Upper lobe of right lung (tissue), 1 donor: Measurements from ENCODE around the gene DDX52. TPM values are rescaled to one million over a fixed set of nuclear protein-coding genes. Genes with fewer than 3 reads are reported as not detected.
"Not testable (repeated sequence)": the region's sequence is repeated elsewhere in the genome, so short reads cannot be mapped to it uniquely, and the experiment has no call there.

ENCODE experiments used
- ATAC-seq: fragments of 200-7000 bp; cut with Tn5 transposase; one replicate; pipeline ENCODE4 v1.9.1; 2020; ENCODE audit warnings: mild to moderate bottlenecking, moderate library complexity
- DNase-seq: peaks from one replicate; pipeline ENCODE4 v3.0.0-alpha.2; 2020
- H3K27ac ChIP-seq: fragments of 200-600 bp; one replicate; pipeline ENCODE4 v1.8.0; 2022
- H3K27me3 ChIP-seq: fragments of 200-600 bp; one replicate; pipeline ENCODE4 v1.8.0; 2022; ENCODE audit warnings: mild to moderate bottlenecking
- H3K36me3 ChIP-seq: fragments of 200-600 bp; one replicate; pipeline ENCODE4 v1.8.0; 2022
- H3K4me1 ChIP-seq: fragments of 200-600 bp; one replicate; pipeline ENCODE4 v1.8.0; 2022
- H3K4me3 ChIP-seq: fragments of 200-600 bp; one replicate; pipeline ENCODE4 v1.8.0; 2022; ENCODE audit warnings: mild to moderate bottlenecking
- H3K9me3 ChIP-seq: fragments of 200-600 bp; one replicate; pipeline ENCODE4 v1.8.0; 2022
- intact Hi-C: fragments of 100-400 bp; cut with DNase I; formaldehyde crosslinking; loops from one replicate; pipeline ENCODE4 v1.11.0; 2022
- total RNA-seq: library from RNA; stranded (reverse); fragmentation: NEBNext Ultra II Directional; extraction: Animal tissue kit (Norgen Biotek cat#: 25700); gene quantifications from one replicate; pipeline ENCODE4 v1.2.1, GENCODE V29; 2021
- TF ChIP-seq, protein P1 (sequence below): fragments of 200-600 bp; IDR thresholded peaks from one replicate; pipeline ENCODE4 v1.8.0; 2022; ENCODE audit warnings: antibody characterized with exemption
- donor health status: DM: no; HTN: yes; CAD: no; lungs with severe emphysema.

Gene DDX52
- total RNA-seq, 1 donor from 2014 or later, result 20.9 TPM

DNA sequence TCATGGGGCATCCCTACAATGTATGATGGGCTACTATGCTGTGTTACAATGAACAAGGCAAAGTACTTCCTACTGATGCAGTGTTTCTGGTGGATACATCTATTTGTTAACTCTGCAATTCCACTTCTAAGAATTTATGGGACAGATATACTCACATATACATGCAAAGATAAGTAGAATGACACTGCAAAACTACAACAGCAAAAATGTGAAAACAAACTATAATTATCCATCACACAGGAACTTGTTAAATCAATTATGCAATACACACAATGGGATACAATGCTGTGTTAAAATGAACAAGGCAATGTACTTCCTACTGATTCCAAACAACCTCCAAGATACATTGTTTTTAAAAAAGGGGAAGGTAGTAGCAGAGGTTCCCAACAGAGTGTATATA, 3.2 kb downstream of the DDX52 start:
- H3K4me3 ChIP-seq, result no peak overlapping the region
- H3K27me3 ChIP-seq, result no peaks in the 10 kb centered on the region
- DNase-seq (no peak), ATAC-seq (no peak)
- intact Hi-C loops, result loop anchor here (5.0 kb wide), 1 partner anchor 107 kb away; the partner anchor contains the start of gene HNF1B
- peaks cover 22% of the 10 kb centered on the region for H3K4me1 ChIP-seq
- peaks cover 44% of the 10 kb centered on the region for H3K36me3 ChIP-seq
- H3K9me3 ChIP-seq, result no peaks in the 10 kb centered on the region
- no peak overlapping the region for H3K27ac ChIP-seq
- TF ChIP-seq, protein P1, sequence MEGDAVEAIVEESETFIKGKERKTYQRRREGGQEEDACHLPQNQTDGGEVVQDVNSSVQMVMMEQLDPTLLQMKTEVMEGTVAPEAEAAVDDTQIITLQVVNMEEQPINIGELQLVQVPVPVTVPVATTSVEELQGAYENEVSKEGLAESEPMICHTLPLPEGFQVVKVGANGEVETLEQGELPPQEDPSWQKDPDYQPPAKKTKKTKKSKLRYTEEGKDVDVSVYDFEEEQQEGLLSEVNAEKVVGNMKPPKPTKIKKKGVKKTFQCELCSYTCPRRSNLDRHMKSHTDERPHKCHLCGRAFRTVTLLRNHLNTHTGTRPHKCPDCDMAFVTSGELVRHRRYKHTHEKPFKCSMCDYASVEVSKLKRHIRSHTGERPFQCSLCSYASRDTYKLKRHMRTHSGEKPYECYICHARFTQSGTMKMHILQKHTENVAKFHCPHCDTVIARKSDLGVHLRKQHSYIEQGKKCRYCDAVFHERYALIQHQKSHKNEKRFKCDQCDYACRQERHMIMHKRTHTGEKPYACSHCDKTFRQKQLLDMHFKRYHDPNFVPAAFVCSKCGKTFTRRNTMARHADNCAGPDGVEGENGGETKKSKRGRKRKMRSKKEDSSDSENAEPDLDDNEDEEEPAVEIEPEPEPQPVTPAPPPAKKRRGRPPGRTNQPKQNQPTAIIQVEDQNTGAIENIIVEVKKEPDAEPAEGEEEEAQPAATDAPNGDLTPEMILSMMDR, result no peak

DNA sequence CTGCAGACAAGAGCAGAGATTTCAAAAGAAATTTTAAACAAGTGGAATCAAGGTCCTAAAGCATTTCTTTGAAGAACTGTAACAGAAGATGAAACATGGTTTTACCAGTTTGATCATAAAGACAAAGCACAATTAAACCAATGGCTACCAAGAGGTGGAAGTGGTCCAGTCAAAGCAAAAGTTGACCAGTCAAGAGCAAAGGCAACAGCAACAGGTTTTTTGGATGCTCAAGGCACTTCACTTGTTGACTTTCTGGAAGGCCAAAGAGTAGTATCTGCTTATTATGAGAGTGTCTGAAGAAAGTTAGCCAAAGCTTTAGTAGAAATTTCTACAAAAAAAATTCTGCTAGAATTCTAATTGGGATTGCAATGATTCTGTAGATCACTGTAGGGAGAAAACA, 5.3 kb downstream of the DDX52 start:
- H3K4me3 ChIP-seq, result no peak overlapping the region
- peaks cover 53% of the 10 kb centered on the region for H3K36me3 ChIP-seq
- TF ChIP-seq, protein P1, result no peak
- intact Hi-C loops, result no loop called here
- no peaks in the 10 kb centered on the region for H3K27me3 ChIP-seq
- peaks cover 16% of the 10 kb centered on the region for H3K4me1 ChIP-seq
- H3K27ac ChIP-seq, result no peak overlapping the region
- DNase-seq (no peak), ATAC-seq (no peak)
- H3K9me3 ChIP-seq, result no peaks in the 10 kb centered on the region

DNA sequence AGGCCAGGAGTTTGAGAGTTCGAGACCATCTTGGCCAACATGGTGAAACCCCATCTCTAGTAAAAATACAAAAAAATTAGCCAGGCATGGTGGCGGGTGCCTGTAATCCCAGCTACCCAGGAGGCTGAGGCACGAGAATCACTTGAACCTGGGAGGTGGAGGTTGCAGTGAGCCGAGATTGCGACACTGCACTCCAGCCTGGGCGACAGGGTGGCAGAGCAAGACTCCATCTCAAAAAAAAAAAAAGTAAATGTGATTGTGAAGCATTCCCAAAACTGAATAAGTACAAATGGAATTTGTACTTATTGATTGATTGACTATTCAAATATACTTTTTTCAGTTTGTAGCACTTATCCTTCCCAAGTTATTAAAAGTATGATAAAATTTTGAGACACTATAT, 26.8 kb downstream of the DDX52 start:
- H3K27me3 ChIP-seq, H3K4me3 ChIP-seq, intact Hi-C loops, ATAC-seq, H3K9me3 ChIP-seq, H3K27ac ChIP-seq, H3K4me1 ChIP-seq, DNase-seq: not testable (repeated sequence)
- H3K36me3 ChIP-seq, result peaks cover 91% of the 10 kb centered on the region

DNA sequence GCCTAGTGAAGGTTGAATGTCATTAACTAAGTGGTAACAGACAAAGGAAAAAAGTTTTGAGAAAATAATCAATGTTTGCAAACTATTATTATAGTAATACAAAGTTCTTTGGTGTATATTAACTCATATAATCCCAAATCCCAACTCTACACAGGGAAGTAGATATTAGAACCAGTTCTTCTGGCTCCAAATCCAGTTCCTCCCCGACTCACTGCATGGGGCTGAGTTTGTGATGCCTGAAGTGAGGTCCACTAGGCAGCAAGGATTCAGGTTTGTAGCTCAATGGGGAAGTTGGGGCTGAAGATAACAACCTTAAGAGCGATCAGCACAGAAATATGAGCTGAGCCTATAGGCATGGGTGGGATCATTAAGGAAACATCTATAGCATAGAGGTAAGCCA, 28.4 kb downstream of the DDX52 start:
- intact Hi-C loops, result no loop called here
- H3K9me3 ChIP-seq, result no peaks in the 10 kb centered on the region
- ATAC-seq (no peak), DNase-seq (no peak)
- no peak overlapping the region for H3K4me3 ChIP-seq
- no peaks in the 10 kb centered on the region for H3K27me3 ChIP-seq
- no peaks in the 10 kb centered on the region for H3K4me1 ChIP-seq
- H3K27ac ChIP-seq, result no peak overlapping the region
- H3K36me3 ChIP-seq, result peaks cover 75% of the 10 kb centered on the region
- TF ChIP-seq, protein P1, result no peak

DNA sequence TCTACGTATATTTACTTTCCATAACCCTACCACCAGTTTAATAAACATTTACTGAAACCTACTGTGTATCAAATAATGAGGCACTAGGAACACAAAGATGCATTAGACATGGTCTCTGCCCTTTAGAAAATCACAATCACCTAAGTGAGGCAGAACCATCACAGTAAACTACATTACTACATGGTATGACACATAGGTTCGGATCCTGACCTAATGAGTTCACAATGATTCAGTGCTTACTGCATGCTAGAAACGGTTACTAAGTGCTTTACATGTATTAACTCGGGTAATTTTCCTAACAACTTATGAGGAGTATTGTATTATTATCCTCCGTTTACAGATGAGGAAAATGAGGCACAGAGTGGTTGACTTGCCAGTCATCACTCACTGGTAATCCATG, 28.9 kb downstream of the DDX52 start:
- no peak for ATAC-seq
- peaks cover 71% of the 10 kb centered on the region for H3K36me3 ChIP-seq

DNA sequence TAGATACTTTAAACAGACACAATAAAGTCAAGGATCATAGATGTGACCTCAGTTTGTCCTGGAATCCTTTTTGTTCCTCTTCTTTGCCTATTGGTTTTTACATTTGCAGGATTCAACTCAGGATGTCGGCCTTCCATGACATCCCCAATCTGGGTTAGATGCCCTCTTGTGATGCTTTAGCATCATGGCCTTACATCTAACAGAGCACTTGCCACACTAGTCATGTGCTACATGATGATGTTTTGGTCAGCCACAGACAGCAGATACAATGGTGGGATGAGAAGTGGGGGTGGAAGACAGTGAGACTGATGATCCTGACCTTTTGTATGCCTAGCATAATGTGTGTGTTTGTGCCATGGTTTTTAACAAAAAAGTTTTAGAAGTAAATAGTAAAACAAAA, 32.3 kb downstream of the DDX52 start:
- H3K9me3 ChIP-seq, result no peaks in the 10 kb centered on the region
- no peak overlapping the region for H3K27ac ChIP-seq
- no peaks in the 10 kb centered on the region for H3K27me3 ChIP-seq
- intact Hi-C loops, result no loop called here
- TF ChIP-seq, protein P1, result no peak
- DNase-seq (no peak), ATAC-seq (no peak)
- peaks cover 37% of the 10 kb centered on the region for H3K36me3 ChIP-seq
- H3K4me3 ChIP-seq, result no peak overlapping the region
- H3K4me1 ChIP-seq, result peaks cover 6% of the 10 kb centered on the region

More for the DNA sequence above, 28.9 kb downstream of the DDX52 start:
- Histone ChIP-seq H3K27me3 (no peaks in the 10 kb centered on the region), H3K27ac (no peak overlapping the region), H3K4me1 (no peaks in the 10 kb centered on the region), H3K9me3 (no peaks in the 10 kb centered on the region), H3K4me3 (no peak overlapping the region)
- TF ChIP-seq, protein P1, result no peak
- intact Hi-C loops, result no loop called here
- DNase-seq, result no peak

DNA sequence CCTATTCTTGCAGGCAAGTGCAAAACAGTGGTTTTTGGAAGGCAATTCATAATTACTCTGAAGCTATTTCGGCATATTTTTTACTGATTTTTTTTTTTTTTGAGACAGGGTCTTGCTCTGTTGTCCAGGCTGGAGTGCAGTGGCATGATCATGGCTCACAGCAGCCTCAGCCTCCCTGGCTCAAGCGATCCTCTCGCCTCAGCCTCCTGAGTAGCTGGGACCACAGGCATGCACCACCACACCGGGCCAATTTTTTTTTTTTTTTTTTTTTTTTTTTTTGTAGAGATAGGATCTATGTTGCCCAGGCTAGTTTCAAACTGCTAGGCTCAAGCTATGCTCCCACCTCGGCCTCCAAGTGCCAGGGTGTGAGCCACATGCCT, 33.2 kb downstream of the DDX52 start:
- Histone ChIP-seq H3K4me3 (peak overlapping the region; percentile 92), H3K36me3 (peaks cover 29% of the 10 kb centered on the region), H3K27ac (peak overlapping the region; percentile 92)
- H3K9me3 ChIP-seq, ATAC-seq, DNase-seq, H3K27me3 ChIP-seq, intact Hi-C loops, H3K4me1 ChIP-seq: not testable (repeated sequence)
